Superior temporal gyrus (tissue), 1 donor: Measurements from ENCODE around the gene DNAJC11.
A peak's percentile ranks its signal among the peaks of the same experiment; 100 is the strongest.
"Not testable (repeated sequence)": the region's sequence is repeated elsewhere in the genome, so short reads cannot be mapped to it uniquely, and the experiment has no call there.

Source experiments
- DNase-seq: peaks from one replicate; pipeline ENCODE4 v3.0.0-alpha.2; 2016; ENCODE audit errors: extremely low spot score

DNAJC11 gene

DNA sequence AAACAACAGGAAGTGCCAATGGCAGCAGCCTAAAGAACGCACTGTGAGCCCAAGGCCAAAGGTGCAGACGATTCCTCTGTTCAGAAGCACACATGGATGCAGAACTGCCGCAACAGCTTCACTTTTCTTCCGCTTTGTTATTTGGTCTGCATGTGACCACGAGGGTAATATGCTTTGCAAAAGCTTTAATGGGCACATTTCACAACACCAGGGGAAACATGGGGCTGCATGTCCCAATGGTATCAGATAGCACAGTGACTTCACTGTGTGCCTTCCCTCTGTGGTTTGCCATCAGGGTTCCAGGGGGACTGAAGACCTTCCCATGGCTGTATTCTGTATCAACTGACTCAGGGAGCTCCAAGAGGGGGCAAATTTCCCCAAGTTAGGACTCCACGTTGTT, 48.6 kb downstream of the DNAJC11 start:
- no peak for DNase-seq

DNA sequence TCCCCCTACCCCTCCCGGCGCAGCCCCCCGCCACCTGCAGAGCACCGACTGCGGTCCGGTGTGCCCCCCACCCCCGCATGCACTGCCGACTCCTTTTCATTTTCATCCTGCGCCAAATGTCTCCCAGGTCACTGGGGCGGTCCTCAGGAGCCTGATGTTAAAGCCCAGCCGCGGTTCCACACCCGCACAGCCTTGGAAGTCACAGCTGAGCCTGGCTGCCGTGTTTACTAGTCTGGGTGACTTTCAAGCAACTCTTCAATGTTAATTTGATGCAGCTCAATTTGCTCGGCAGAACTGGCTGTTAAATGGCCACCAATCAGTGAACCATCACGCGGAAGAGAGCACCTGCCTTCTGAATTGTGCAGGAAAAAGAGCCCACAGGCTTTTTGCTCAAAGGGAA, 49.7 kb downstream of the DNAJC11 start:
- DNase-seq = no peak

DNA sequence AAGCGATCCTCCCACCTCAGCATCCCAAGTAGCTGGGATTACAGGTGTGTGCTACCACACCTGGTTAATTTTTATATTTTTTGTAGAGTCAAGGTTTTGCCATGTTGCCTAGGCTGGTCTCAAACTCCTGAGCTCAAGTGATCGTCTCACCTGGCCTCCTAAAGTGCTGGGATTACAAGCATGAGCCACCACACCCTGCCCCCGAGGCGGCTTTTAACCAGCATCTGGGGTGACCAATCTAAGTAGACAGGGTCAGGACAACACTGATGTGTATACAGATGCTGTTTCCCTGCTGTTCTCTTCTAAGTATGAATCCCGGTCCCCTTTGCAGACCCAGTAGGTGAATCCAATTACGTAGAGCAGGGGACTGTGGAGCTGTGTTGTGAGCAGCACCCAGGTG, 53.1 kb downstream of the DNAJC11 start:
- no peak for DNase-seq

DNA sequence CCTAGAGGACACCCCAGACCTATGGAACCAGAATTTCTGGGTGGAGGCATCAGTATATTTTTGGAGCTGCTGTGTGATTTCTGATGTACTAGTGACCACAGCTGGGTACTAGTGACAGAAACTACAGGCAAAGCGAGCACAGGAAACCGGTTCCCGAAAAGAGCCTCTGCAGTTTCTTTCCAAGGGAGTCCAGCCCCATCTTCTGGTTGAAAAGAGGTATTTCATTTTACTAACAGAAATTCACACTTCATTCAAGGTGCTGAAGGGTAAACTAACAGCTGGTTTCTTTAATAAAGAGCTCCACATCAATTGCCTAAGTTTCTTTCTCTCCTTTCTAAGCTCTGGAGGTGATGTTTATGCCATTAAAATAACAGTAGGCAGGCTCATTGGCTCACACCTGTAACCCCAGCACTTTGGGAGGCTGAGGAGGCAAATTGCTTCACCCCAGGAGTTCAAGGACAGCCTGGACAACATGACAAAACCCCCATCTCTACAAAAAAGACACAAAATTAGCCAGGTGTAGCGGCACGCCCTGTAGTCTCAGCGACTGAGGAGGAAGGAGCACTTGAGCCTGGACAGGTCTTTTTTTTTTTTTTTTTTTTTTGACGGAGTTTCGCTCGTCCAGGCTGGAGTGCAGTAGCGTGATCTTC, 55.0 kb downstream of the DNAJC11 start:
- DNase-seq = peak; percentile 75

DNA sequence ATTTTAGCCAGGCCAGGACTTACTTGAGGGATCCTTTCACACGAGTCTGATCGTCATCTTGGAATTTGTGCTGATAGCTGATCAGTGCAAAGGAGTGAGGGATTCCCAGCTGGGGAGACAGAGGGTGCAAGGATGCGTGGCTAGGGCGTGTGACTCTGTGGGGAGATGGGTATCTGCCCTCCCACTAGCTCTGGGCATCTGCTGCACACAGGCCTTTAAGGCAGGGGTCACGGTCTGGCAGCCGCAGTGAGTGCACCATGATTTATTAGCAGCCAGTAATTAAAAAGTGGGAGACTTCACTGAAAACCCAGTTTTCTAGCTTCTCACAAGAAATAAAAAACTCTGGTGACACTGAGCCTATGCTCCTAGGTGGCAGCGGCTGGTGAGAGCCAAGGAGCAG, 56.6 kb downstream of the DNAJC11 start:
- DNase-seq = no peak

DNA sequence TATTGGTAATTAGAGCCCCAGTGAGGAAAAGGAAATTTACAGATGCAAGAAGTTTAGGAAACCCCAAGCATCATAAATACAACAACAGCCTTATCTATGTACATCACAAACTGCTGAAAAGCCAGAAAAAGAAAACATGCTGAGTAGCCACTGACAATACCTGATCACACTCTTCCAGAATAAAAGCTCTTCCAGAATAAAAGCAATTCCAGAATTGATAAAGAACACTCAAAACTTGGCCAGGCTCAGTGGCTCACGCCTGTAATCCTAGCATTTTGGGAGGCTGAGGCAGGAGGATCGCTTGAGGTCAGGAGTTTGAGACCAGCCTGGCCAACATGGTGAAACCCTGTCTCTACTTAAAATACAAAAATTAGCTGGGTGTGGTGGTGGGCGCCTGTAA, 60.7 kb downstream of the DNAJC11 start:
- DNase-seq = not testable (repeated sequence)

DNA sequence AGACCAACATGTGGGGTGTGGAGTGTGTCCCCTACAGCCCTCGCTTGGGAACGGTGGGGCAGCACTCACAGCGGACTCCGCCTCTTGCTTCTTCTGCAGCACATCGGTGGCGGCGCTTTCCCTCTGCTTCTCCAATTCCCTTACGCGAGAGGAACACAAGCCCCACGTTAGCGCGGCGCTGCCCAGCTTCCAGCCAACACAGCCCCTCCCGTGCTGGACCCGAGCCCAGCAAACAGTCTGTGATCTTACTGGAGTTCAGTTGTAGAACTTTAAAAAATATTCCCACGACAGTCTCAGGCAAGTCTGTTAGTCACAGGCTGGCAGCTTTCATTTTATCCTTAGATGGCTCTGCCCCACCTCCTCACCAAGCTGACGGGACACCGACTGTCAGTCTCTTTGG, 63.4 kb downstream of the DNAJC11 start:
- peak; percentile 60 for DNase-seq

DNA sequence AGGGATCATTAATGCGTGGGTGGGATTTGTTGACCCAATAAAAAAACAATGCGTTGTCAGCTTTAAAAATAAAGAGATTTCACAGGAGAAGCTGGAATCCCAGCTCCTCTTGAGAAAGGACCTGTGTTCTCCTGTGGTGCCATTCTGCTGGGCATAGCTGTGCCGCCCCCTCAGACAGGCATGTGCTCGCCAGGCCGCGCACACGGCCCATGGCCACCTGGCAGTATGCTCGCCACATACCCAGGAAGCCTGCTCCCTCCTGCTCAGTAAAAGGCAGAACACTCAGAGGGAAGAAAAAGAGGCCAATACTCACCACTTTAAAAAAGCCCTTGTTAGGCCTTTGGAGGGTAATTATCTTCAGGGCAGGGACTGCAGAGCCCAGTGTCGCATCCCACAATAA, 63.8 kb downstream of the DNAJC11 start:
- no peak for DNase-seq

DNA sequence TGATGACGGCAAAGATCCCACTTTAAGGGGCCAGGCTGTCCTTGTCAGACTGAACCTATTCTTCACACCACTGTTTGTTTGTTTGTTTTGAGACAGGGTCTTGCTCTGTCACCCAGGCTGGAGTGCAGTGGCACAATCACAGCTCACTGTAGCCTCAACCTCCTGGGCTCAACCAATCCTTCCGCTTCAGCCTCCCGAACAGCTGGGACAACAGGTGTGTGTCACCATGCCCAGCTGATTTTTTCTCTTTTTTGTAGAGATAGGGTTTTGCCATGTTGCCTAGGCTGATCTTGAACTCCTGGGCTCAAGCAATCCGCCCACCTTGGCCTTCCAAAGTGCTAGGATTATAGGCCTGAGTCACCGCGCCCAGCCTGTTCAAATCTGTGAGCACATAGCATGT, 64.8 kb downstream of the DNAJC11 start:
- not testable (repeated sequence) for DNase-seq

DNA sequence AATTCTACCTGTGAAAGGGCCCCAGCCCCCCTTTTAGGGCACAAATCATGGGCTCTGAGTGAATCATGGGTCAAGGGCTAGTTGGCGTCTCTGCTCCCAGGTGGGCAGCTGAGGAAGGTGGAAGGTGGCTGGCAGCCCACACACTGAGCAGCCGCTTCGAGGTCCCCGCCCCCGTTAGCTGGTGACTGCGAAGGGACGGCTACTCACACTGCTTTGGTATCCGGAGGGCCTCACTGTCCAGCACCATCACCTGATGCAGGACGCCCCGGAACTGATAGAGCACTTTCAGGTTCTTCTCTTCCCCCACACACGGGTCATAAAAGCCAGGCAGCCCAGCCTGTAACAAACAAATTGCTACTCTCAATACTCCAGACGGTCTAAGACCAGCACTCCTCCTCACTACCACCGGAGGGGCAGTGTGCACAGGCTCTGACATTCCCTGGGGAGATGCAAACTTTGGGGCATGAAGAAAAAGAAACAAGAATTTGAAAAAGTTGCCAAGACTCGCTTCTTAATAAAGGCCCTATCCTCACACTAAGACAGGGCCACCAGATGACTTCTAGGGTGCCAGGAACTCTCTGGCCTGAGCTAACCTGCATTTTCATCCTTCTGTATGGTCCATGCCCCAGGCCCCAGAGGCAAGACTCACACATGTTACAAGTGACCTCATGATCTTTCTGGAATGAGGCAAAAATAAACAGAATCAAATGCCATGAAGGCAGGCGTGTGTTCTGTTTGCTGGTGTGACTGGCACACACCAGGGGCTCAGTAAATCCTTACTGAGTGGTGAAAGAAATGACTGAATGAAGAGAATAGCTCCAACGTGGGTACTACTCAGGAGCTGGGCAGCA, 65.5 kb downstream of the DNAJC11 start:
- DNase-seq = no peak

DNA sequence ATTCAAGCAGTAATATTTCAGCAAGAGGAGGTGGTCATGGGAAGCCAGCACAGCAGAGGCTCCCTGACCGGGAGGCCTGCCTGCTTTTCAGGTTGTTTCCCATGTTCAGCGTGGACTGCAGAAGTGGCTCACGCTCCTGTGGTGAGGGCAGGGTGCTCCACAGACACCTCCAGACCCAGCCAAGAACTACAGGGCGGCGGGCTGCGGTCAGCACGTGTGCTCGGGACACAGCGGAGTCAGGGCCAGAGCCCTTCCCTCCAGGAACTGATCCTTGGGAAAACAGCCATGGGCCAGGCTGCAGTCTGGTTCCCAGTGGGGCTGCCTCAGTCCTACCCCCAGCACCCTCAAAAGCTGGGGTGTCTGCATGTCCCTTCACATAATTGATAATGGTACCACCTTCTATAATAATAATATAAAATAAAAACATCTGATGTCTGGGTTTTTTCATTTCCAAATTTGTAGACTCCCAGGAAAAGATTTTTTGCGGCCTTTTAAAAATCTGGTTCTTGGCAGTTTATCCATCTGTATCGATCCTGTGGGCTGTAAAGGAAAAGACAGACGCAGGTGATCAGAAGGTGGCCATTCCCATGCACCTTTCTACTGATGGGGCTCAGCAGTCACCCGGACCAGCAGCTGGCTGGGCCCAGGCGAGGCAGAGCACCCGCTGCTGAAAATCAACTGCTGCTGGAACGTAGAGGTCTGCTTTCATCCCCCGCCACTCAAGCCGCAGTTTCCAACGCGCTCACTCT, 66.3 kb downstream of the DNAJC11 start:
- DNase-seq = no peak

DNA sequence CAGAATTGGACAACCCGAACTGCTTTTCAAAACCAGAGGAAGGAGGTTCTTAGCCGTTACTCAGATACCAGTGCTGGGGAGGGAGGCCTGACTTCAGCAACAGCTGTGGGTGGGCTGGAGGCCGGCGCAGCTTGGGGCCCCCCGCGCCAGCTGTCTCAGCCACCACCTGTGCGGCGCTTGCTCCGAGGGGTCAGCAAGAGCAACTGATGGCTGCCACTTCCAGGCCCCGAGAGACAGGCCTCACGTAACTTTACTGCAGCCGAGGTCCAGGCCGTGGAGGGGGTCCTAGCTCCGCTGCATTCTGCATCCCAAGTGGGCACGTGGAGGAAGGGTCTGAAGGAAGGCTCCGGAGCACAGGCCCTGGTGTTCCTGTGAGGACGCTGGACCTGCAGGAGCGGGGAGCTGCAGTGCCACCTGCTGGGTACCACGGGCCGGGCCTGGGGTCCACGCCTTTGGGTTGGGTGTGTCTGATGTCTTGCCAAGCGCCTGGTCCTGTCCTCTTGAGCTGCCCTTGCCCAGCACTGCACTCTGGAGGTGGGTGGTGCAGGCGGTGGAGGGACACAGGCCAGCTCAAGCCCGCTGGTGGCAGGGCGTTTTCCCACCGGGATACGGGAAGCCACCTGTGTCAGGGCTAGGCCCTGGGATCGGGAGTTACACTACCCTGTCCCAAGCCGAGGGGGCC, 67.1 kb downstream of the DNAJC11 start:
- no peak for DNase-seq

DNA sequence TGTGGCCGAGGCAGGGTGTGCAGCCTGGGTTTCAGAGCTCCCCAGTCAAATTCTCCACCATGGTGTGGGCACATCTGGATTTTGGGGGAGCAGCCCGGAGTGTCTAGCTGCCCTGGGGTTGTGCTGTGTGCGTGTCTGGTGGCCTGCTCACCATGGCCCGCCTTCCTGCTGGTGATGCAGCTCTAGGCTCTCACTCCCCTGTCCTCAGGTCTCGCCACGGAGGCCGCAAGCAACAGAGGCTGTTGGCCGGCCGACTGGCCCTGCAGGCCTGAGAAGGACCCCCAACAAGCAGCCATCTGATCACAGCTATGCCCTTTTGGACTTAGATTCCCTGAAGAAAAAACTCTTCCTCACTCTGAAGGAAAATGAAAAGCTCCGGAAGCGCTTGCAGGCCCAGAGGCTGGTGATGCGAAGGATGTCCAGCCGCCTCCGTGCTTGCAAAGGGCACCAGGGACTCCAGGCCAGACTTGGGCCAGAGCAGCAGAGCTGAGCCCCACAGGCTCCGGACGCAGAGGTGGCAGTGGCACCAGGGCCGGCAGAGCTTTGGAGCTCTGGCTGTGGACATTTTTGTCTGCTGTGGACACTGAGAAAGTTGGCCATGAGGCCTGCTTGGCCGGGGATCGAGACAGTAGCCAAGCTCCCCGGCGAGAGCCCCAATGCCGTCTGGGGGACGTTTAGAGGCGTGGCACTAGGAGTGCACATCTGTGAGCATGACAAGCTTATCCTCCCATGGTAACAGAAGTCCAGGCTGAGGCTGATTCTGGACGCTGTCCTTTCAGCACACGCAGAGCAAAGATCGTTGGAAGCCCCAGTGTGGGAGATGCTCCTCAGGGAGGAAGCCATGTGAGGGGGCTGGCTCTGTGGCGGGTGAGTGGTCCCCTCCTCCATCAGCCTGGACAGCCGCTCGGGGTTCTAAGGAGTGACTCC, 68.8 kb downstream of the DNAJC11 start:
- no peak for DNase-seq

DNA sequence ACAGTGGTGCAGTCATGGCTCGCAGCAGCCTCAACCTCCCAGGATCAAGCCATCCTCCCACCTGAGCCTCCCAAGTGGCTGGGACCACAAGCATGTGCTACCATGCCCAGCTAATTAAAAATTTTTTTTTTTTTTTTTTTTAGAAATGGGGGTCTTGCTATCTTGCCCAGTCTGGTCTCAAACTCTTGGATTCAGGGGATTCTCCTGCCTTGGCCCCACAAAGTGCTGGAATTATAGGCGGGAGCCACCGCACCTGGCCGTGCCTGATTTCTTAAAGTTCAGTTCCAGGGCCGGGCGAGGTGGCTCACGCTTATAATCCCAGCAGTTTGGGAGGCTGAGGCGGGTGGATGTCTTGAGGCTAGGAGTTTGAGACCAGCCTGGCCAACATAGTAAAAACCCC, 70.6 kb downstream of the DNAJC11 start:
- DNase-seq = no peak

DNA sequence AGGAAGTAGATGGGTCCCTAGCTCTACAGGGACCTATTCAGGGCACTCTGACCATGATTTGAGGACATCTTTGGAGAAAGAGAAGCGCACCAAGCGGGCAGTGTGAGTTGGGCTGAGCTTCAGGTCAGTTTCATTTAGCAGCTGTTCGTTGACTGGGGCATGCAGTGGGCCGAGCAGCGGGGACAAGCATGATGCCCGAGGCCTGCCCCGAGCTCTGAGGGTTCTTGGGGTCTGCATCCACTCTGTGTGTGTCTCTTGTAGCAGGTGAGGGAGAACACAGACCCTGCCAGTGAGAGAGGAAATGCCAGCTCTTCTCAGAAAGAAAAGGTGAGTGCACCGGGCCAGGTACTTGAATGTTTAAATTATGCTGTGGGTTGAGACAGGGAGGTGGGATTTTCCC, 71.6 kb downstream of the DNAJC11 start:
- DNase-seq = no peak

DNA sequence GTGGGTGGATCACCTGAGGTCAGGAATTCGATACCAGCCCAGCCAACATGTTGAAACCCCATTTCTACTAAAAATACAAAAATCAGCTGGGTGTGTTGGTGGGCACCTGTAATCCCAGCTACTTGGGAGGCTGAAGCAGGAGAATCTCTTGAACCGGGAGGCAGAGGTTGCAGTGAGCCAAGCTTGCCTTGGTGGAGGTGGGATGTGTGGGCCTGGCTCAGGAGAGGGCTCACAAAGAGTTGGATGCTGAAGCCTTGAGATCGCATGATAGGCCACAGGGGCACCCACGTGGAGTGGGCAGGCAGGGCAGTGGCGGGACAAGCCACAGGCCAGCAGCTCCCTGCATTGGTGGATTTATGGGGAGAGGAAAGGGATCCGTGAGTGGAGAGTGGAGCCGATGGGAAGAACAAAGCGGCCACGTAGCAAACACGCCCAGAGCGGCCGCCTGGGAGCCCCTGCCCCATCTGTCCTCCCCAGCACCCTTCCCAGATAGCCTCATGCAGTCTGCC, 72.6 kb downstream of the DNAJC11 start:
- no peak for DNase-seq

DNA sequence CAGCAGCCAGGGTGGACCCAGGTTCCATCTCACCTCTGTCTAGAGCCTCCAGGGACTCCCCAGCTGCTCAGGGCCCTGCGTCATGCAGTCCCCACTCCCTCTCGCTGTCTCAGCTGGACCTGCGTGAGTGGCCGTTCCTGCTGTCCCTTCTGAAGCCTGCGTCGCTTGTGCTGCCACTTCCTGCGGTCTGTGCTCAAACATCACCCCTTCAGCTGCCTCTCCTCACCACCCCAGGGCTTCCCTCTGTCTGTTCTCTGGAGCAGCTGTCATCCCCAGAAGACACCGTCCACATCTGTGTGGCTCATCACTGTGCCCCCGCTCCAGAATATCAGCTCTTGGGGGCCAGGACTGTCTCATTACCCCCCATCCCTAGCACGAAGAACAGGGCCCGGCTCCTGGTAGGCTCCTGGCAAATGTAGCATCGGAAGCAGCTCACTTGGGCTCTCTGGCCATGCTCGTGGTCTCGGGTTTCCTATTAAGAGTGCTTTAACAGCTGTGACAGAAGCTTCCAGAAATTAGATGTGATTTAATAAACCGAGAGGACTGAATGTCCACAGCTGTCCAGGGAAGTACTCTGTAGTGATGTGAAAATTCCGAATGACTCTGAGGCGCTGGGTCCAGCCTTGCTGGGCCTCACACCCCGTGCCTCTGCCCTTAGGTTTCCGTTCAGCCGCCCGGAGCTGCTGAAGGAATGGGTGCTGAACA, 73.6 kb downstream of the DNAJC11 start:
- no peak for DNase-seq

DNA sequence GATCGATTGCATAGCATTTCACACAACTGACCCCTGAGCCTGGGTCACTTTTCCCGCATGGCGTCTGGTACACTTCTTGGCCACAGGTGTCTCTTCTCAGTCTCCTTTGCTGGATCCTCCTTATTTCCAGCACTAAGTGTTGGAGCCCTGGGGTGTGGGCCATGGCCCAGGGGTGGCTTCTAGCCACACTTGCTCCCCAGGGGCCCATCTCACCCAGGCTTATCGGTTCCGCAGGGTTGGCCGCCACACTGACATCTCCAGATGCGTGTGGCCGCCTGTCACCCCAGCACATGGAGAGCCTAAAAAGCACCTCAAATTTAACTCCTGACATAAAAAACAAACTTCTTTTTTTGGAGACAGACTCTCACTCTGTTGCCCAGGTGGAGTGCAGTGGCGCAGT, 74.6 kb downstream of the DNAJC11 start:
- DNase-seq = no peak

DNA sequence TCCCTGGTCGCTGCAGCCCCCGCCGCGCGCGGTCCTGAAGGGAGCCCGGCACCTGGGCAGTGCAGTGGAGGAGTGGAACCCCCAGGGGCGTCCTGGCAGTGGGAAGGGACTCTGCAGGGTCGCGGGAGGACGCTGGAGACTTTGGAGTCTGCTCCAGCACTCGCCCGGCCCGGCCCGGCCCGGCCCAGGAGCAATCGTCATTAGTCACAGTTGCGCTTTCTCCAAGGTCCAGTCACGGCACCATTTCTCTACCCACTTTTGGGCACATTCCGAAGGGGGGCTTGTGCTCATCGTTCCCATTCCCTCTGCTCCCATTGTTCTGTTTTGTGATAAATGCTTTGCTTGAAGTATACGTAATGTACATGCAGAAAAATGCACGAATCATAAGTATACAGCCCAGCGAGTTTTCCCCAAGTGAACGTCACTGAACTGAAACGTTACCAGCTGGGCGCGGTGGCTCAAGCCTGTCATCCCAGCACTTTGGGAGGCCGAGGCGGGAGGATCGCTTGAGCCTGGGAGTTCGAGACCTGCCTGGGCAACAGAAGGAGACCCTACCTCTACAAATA, 75.9 kb downstream of the DNAJC11 start:
- peak; percentile 40 for DNase-seq
